ENCODE measurements around the gene CACNA1S. TPM values are rescaled to one million over a fixed set of nuclear protein-coding genes. Genes with fewer than 3 reads are reported as not detected.

CACNA1S gene
- total and polyA plus RNA-seq, 12 donors, result under 0.01 to 0.07 TPM; not detected in 10

- TF ChIP-seq CTCF (IDR thresholded peaks at IDR 0.05) (no peak), POLR2A (IDR thresholded peaks at IDR 0.05) (no peak)
- intact Hi-C loops (cut with DNase I), result loop anchor here (5.0 to 10.0 kb wide), 2 partner anchors 99 to 136 kb away; no protein-coding TSS in a partner anchor
- 71 to 78% (median 77%) methylated on average over 4 of the region's 4 CpGs for WGBS, 4 donors
- H3K36me3 ChIP-seq (replicated peaks in 1 of 2), result no peaks in the 10 kb centered on the region
- H3K4me3 ChIP-seq, result no peak overlapping the region
- H3K9me3 ChIP-seq (replicated peaks in 1 of 3), result no peaks in the 10 kb centered on the region
- H3K27me3 ChIP-seq, result no peaks in the 10 kb centered on the region
- no peaks in the 10 kb centered on the region for H3K4me1 ChIP-seq (replicated peaks in 1 of 2)
- DNase-seq, result no peak
- H3K27ac ChIP-seq, result no peak overlapping the region
Measured at GRCh38 chr1:201088395-201088794, 23.8 kb downstream of the CACNA1S start.

- no peaks in the 10 kb centered on the region for H3K36me3 ChIP-seq (replicated peaks in 1 of 2)
- H3K4me1 ChIP-seq (replicated peaks in 1 of 2), result no peaks in the 10 kb centered on the region
- no peaks in the 10 kb centered on the region for H3K9me3 ChIP-seq (replicated peaks in 1 of 3)
- intact Hi-C loops (cut with DNase I), result loop anchor here (5.0 to 10.0 kb wide), 2 partner anchors 101 to 139 kb away; no protein-coding TSS in a partner anchor
- 66 to 77% (median 74%) methylated on average over 12 of the region's 12 CpGs for WGBS, 4 donors
- no peaks in the 10 kb centered on the region for H3K27me3 ChIP-seq
- peak; percentile 67 to 84 (median 78) for DNase-seq
- TF ChIP-seq POLR2A (IDR thresholded peaks at IDR 0.05) (no peak), CTCF (IDR thresholded peaks at IDR 0.05) (peak; percentile 44 to 69 (median 66))
- no peak overlapping the region for H3K4me3 ChIP-seq
- no peak overlapping the region for H3K27ac ChIP-seq
Measured at GRCh38 chr1:201085902-201086735, 26.1 kb downstream of the CACNA1S start.

- intact Hi-C loops (cut with DNase I), result loop anchor here (5.0 to 10.0 kb wide), 2 partner anchors 33 to 141 kb away; no protein-coding TSS in a partner anchor
- 29 to 47% (median 38%) methylated on average over 6 of the region's 6 CpGs for WGBS, 4 donors
Measured at GRCh38 chr1:201084295-201084694, 27.9 kb downstream of the CACNA1S start.

More at GRCh38 chr1:201084295-201084694, 27.9 kb downstream of the CACNA1S start:
- Histone ChIP-seq H3K9me3 (replicated peaks in 1 of 3) (no peaks in the 10 kb centered on the region), H3K27ac (no peak overlapping the region), H3K36me3 (replicated peaks in 1 of 2) (no peaks in the 10 kb centered on the region), H3K27me3 (no peaks in the 10 kb centered on the region), H3K4me1 (replicated peaks in 1 of 2) (no peaks in the 10 kb centered on the region), H3K4me3 (no peak overlapping the region)
- no peak for TF ChIP-seq CTCF (IDR thresholded peaks at IDR 0.05)
- TF ChIP-seq POLR2A (IDR thresholded peaks at IDR 0.05), result no peak
- no peak for DNase-seq
